Skin epidermis (tissue), 12 donors: Measurements from ENCODE around the gene CYP2W1.
"Not testable (repeated sequence)": the region's sequence is repeated elsewhere in the genome, so short reads cannot be mapped to it uniquely, and the experiment has no call there.

Experiments
- H3K27ac ChIP-seq, 21 experiments: fragments of 200-600 bp; sonication (generic) in 11 of 21; one replicate each; pipeline ENCODE4 v1.5.0; 2020; ENCODE audit warnings: mild to moderate bottlenecking in 3 of 21, inconsistent platforms in 2 of 21, moderate library complexity in 2 of 21
- H3K4me3 ChIP-seq, 7 experiments: fragments of 200-600 bp; sonication (generic) in 2 of 7; one replicate each; pipeline ENCODE4 v1.5.0; 2020; ENCODE audit warnings: inconsistent platforms in 2 of 7, mild to moderate bottlenecking in 2 of 7, moderate library complexity in 1 of 7

Gene CYP2W1

DNA sequence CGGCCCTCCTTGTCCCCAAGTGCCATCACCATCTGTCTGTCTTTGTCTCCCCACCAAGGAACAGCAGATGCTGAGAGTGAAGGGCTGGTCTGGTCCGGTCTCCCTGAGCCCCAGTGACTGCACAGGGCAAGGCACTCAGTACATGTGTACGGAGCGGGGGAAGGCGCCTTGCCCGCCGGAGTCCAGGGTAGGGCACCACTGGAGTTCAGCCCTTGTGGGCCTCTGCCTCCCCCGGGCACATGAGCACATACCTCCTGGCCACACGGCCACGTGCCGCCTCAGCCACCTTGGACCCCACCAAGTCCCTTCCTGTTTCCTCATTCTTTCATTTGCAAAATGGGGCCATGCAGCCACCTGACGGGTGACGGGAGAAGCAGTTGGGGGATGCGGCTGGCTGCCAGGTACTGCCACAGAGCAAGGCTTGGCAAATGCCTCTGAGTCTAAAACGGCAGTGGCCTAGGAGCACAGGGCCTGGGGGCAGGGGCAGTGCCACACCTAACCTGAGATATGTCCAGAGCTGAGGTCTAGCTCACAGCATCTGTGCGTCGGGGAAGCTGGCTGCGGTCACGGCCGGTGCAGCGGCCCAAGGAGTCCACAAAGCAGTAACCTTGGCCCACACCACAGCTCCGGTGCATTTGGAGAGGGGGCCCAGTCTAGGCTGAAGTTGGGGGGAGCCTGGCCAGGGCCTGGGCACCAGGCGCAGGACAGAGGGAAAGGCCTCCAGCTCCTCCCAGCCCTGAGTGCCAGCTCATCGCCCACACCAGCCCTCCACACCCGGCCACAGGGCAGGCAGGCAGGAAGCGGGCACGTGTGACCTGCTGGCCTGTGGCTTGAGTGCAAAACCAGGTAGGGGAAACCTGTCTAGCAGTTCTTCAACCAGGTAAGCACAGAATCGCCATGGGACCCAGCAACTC lies 33.7 kb upstream of the CYP2W1 start:
- Histone ChIP-seq H3K4me3 (no peak overlapping the region), H3K27ac (no peak overlapping the region)

DNA sequence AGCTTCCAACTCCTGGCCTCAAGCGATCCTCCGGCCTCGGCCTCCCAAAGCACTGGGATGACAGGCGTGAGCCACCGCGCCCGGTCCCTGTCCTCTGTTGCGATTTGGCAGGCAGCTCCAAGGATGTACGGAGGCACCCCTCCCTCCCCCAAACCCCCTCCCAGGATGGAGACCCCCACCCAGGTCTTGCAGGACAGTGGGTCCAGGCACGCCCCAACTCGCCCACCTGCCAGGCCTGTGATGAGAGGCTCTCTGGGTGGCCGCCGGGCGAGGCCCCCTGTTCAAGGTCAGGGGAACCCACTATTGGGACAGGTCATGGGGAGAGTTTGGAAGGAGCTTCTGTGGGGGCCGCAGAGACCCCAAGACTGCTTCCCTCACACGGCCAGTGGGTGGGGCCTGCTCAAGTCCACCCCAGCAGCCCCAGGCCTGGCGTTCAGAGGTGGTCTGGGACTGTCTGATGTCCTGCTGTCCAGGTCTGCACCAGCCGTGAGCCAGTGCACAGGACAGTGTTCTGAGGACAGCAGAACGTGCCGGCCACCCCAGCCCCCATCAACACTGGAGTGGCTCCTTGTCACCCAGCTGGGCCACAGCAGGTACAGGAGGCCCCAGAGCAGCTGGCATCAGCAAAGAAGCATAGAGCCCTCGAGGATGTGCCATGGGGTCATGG lies 31.0 kb upstream of the CYP2W1 start:
- no peak overlapping the region for H3K4me3 ChIP-seq
- no peak overlapping the region for H3K27ac ChIP-seq

DNA sequence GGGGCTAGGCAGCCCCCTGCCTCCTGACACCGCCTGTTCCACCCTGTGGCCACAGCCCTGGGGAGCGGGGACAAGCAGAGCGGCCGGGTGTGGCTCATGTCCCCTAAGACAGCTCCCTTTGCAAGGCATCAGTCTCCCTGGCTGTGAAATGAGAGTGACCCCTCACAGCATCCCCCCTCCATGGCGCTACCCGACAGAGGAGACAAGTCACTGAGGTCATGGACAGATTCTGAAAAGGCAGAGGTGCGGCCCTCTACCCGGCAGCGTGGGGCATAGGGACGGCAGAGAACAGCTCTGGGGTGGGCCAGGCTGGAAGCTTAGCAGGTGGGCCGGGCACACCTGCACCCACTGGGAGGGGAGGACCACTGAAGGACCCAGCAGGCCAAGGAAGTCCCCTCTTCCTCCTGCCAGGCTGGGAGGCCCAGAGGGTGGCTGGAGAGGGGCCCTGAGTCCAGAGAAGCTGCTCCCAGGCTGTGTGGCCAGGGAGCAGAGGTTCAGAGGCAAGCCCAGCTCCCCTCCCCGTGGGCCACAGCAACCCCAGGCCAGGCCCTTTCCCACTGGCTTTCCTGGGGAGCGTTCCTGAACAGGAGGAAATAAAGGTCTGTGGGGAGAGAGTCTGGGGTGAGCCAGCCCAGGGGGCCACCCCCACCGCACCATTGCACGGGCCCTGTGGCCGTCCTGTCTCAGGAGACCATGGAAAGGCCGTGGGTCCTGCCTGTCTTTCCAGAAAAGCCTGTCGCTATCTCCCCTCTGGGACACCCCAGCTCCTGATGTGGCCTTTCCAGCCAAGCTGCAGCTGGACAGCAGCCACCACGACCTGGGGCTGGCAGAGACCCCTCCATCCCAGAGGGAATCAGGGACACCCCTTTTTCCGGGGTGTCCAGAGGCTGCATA lies 30.2 kb upstream of the CYP2W1 start:
- Histone ChIP-seq H3K27ac (peak overlapping the region in 1 of 21 experiments; percentile 74), H3K4me3 (peak overlapping the region in 3 of 7 experiments; percentile 38 to 51 (median 46))

DNA sequence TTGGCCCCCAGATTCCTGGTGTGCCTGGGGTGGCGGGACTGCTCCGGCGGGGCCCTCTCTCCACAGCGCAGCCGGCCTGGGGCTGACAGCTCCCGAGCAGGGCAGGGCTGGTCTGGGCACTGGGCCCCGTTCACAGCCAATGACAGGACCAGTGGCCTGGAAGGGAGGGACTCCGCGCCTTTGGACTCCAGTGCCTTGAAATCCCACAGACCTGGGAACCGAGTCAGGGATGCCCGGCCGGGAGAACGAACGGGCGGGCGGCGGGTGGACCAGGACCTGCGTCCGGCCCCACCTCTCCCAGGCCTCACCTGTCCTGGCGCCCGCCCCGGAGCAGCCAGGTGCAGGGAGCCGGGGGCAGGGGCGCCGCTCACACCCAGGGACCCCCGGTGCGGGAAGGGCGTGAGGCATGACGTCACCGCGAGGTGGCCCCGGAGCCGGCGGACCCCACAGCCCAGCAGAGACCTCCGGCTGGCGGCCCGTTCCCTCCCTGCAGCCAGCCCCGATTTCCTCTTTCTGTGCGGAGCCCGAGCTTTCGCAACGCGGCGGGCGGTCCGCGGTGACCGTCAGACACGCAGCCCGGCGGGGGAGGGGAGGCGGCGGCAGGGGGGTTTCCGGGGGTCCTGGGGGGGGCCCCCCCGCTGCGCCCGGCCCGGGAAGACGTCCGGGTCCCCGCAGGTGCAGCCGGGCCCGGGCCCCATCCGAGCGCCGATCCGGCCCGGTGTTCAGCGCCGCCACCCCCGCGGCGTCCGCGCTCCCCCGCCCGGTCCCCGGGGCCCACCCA lies 29.2 kb upstream of the CYP2W1 start:
- peak overlapping the region; percentile 32 to 51 (median 41) for H3K4me3 ChIP-seq
- H3K27ac ChIP-seq: peak overlapping the region in 18 of 21 experiments; percentile 2 to 79 (median 52)

DNA sequence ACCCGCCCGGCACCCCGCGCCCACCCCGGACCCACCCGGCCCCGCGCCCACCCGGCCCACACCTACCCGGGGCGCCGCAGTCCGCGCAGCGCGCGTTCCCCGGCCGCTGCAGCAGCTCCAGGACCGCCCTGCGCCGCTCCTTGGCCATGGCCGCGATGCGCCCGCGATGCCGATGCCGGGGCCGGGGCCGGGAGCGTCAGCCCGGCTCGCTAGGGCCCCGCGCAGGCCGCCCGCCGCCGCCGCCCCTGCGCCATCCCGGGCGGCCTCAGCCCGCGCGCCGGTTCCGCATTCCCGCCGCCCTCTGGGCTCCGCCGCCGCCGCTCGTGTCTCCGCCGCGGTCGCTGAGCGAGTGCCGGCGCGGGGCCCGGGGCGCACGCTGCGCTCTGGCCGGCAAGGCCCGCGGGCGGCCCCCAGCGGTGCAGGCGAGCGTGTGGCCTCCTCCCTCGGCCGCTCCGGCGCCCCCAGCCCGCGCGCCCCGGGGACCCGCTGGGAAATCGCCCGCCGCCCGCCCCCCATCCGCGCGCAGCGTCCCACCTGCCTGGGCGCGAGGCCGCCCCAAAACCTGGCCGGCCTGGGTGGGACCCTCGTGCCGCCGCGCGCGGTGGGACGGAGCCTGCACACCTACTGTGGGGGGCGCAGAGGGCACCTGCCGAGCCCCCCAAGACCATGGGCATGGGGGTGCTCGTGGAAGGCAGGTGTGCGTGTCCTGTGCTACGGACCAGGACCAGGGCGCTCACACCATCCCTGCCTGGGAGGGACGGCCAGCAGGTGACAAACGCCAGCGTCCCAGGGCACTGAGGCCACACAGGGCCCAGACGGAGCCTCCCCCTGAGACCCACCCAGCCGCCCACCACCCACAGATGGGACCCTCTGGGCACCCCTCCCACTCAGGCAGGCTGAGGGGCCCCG lies 28.4 kb upstream of the CYP2W1 start, which contains the start of gene ADAP1:
Gene ADAP1, minus strand, starts transcription at position 351 of the 909 bp plus-strand sequence. Its CDS starts 203 bp downstream, at position 148.
- H3K27ac ChIP-seq: peak within 1 kb of the TSS in 18 of 21 experiments; percentile 2 to 79 (median 52)

DNA sequence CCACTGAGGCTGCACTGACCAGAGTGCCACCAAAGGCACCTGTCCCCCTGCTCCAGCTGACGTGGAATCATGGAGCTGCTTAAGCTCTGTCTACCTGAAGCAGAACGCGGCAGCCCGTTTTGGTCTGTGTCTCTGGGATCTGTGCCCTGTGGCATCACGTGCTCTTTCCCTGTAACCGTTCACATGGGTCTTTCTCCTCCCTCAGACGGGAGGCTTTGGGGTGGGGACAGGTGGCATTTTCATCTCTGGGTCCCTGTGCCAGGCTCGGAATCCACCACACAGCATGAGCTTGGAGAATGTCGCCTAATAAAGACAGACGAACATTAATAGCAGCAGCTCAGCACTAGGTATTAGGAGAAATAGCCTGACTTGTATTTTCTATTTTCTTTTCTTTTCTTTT lies 26.9 kb upstream of the CYP2W1 start:
- no peak overlapping the region for H3K4me3 ChIP-seq
- no peak overlapping the region for H3K27ac ChIP-seq

More for the DNA sequence above, 28.4 kb upstream of the CYP2W1 start, which contains the start of gene ADAP1:
- H3K4me3 ChIP-seq: peak within 1 kb of the TSS; percentile 32 to 51 (median 41)

DNA sequence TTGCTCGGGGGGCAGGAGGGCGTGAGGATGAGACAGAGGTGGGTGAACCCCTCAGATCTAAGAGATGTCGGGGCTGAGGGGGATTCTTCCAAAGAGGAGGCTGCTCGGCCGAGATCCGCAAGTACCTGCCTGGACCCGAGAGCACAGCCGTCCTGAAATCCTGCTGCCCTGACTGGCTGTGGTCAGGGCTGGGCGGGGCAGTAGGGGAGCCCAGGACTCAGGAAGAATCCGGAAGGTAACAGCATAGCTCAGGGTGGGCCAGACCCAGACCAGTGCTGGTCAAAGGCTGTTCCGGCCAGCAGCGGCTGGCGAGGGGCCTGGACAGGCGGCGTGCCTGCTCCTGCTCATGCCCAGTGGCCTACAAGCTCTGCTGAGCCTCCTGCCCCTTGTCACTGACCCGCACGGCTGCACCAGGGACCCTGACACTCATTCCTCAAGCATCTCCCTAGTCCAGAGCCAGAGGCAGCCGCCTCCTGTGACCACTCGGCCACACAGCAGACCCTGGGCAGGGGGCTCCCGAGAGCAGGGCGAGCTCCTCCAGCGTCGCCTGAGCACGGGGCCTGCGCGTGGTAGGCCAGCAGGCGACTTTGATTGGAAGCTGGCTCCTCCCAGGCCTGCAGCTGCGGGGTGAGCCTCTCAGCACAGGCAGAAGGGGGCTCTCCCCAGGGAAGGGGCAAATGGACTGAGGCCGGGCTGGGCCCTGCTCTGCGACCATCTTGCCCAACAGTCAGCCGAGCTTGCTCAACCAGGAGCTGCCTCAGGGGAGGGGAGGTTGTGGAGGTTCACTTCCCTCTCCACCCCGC lies 25.4 kb upstream of the CYP2W1 start:
- Histone ChIP-seq H3K4me3 (no peak overlapping the region), H3K27ac (no peak overlapping the region)

DNA sequence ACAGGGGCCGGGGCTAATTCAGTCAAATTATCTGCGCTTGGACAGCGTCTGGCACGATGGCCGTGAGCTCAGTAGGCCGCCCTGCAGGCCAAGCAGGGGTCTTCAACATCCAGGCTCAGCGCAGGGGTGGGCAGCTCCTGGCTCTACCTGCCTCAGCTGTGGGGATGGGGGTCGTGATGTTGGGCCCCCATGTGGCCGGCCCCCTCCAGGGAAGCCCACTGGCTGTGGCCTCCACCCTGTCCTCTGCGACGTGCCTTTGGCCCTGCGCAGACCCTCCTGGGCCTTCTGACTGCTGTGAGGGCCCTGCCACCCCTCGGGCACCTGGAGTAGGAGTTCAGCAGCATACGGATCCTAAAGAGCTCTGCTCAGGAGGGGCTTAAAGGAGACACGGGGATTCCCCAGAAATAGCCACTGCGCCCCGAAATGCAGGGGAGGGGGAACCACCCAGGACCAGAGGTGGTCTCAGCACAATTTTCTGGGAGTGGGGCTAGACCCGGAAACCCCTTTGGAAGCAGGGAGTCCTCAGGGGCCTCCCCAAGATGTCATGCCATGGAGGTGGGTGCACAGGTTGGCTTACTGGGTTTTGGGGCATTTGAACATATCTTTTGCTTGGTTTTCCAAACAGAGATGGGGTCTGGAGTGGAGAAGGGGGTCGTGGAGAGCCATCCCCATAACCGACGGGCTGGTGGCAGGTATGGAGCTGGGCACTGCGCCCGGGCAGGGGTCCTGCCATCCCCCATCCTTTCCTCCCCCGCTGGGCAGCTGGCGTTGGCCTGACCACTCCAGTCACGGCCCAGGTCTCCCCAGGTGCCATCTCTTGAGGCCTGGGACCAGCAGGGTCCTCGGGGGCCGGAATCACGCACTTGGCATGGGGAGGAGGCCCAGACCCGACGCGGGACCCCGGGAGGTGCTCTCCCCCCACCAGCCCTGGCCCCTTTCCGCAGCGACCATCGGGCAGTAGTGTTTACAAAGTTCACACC lies 24.5 kb upstream of the CYP2W1 start:
- Histone ChIP-seq H3K27ac (no peak overlapping the region), H3K4me3 (no peak overlapping the region)

DNA sequence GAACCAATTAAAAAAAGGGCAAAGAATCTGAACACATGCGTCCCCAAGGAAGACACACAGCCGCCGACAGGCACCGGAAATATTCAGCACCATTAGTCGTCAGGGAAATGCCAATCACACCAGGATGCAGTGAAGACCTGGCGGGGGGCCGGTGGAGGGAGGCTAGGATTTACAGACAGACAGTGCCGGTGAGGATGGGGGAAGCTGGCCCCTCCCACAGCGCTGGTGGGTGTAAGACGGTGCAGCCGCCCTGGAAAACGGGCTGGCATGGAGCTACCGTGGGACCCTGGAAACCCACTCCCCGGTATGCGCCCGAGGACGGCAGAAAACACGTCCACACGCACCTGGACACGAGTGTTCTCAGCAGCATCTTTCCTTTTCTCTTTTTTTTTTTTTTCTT lies 23.7 kb upstream of the CYP2W1 start:
- Histone ChIP-seq H3K27ac (no peak overlapping the region), H3K4me3 (no peak overlapping the region)

DNA sequence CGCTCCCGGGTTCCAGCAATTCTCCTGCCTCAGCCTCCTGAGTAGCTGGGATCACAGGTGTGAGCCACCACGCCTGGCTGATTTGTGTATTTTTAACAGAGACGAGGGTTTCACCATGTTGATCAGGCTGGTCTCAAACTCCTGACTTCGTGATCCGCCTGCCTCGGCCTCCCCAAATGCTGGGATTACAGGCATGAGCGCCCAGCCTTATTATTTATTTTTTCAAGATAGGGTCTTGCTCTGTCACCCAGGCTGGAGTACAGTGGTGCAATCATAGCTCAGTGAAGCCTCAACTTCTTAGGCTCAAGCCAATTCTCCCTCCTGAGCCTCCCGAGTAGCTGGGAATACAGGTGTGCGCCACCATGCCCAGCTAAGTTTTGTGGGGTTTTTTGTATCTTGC lies 23.2 kb upstream of the CYP2W1 start:
- not testable (repeated sequence) for H3K27ac ChIP-seq, H3K4me3 ChIP-seq

DNA sequence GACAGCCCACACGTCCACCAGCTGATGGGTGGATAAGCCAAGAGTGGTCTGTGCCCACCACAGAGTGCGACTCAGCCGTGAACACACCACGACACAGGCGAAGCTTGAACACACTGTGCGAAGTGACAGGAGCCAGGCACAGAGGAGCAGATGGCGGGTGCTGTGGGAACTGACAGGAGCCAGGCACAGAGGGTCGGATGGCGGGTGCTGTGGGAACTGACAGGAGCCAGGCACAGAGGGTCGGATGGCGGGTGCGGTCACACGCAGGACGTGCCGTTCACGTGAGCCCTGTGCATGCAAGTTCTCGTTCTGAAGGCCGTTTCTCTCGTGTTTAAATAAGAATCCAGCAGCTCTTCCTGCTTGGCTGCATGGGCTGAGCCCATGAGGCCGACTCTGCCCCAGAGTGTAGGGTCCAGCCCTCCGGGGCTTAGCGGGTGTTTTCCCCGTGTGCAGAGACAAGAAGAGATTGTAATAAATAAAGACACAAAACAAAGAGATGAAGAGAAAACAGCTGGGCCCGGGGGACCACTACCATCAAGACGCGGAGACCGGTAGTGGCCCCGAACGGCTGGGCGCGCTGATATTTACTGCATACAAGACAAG lies 22.6 kb upstream of the CYP2W1 start:
- Histone ChIP-seq H3K4me3 (no peak overlapping the region), H3K27ac (no peak overlapping the region)

DNA sequence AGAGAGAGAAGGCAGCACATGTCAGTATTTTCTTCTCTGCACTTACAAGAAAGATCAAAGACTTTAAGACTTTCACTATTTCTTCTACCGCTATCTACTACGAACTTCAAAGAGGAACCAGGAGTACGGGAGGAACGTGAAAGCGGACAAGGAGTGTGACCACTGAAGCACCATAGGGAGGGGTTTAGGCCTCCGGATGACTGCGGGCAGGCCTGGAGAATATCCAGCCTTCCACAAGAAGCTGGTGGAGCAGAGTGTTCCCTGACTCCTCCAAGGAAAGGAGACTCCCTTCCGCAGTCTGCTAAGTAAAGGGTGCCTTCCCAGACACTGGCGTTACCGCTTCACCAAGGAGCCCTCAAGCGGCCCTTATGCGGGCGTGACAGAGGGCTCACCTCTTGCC lies 22.0 kb upstream of the CYP2W1 start:
- H3K4me3 ChIP-seq, H3K27ac ChIP-seq: not testable (repeated sequence)

DNA sequence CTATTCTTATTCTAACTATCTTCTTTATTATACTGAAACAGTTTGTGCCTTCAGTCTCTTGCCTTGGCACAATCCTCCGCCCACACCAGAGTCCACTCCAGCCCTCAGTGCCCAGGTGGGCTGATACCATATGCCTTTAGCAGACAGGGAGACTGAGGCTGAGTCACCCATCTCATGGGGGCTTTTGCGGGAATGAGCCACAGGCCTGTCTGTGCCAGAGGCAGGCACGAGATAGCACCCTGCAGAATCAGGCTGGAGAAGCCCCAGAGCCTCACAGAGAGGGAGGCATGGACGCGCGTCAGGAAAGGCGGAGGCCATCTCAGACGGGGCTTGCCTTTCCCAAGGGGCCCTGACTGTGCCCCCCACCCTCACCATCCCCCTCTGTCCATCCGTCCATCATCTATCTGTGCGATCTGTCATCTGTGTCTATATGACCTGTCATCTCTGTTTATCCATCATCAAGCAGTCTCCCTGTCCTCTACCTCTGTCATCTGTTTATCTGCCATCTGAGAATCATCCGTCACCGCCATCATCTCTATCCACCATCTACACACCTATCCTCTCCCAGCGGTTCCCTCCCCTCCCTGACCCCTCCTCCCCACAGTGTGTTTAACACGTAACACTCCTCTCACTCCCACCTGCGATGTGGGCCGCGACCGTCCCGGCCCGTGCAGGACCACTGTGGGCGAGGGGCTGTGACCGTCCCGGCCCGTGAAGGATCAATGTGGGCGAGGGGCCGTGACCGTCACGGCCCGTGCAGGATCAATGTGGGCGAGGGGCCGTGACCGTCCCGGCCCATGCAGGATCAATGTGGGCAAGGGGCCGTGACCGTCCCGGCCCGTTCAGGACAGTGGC lies 21.2 kb upstream of the CYP2W1 start:
- no peak overlapping the region for H3K27ac ChIP-seq

DNA sequence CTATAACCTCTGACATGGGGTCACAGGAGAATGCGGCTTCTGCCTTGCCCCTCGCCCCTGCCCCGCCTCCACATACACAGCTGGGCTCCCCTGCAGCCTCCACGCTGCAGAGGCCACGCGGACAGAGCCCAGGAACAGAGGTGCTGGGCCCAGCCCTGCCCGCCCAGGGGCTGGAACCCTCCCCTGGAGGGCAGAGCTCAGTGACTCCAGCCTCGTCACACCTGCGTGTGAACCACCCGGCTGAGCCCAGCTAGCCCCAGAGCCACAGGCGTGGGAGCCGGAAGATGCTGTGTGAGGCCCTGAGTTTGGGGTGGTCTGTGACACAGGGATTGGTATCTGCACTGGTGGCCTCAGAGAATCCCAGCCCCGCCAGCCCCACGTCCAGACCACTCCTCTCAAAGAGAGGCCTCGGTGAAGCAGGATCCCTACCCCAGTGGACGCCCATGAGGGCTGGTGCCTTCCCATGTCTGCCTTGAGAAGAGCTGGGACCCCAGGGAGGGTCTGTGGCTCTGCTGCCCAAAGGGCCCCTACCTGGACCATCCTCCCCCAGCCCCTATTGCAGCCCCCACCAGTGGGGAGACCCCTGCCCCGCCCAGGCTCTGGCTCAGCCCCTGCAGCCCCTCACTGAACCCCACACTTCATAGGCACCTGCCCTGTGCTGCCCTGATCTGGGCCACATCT lies 20.4 kb upstream of the CYP2W1 start:
- Histone ChIP-seq H3K27ac (no peak overlapping the region), H3K4me3 (no peak overlapping the region)

More for the DNA sequence above, 21.2 kb upstream of the CYP2W1 start:
- no peak overlapping the region for H3K4me3 ChIP-seq
